Esophagus muscularis mucosa (tissue), 4 donors: Measurements from ENCODE around the gene SLC25A39.

Experiments
- EP300 ChIP-seq: sonication (generic); formaldehyde crosslinking; IDR thresholded peaks from one replicate; pipeline ENCODE4 v1.6.1; 2017; ENCODE audit warnings: antibody characterized with exemption
- POLR2A ChIP-seq: fragments of 450-650 bp; IDR thresholded peaks from one replicate; pipeline ENCODE4 v1.6.1; 2017; ENCODE audit warnings: antibody characterized with exemption, moderate library complexity, mild to moderate bottlenecking, low read depth
- POLR2AphosphoS5 ChIP-seq, 2 donors: sonication (generic); formaldehyde crosslinking; IDR thresholded peaks; one replicate each; pipeline ENCODE4 v1.6.1; 2017; ENCODE audit warnings: antibody characterized with exemption in 2 of 2
- TF ChIP-seq, protein P1 (sequence below), 3 experiments: fragments of 200-600 bp in 2 of 3; fragments of 450-650 bp in 1 of 3; sonication (generic) in 2 of 3; IDR thresholded peaks; one replicate each; pipeline ENCODE4 v1.5.1; 2017 to 2019; ENCODE audit warnings: antibody characterized with exemption in 3 of 3, mild to moderate bottlenecking in 2 of 3, moderate library complexity in 1 of 3

DNA sequence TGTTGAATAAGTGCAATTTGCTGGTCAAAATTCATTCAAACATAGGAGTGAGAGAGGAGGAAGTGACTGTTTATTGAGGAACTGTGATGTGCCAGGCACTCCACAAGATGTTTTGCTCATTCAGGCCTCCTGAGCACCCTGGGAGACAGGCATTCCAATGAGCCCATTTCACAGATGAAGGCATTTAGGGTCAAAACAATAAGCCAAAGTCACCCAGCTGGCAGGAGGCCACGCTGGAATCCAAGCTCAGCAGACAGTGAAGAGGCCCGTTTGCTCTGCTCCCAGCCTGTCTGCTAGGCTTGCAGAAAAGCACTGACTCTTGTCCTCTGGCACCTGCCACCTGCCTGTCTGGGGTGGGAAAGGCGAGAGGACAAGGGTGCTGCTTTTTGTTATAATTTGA lies 10.1 kb upstream of the SLC25A39 start:
- TF ChIP-seq, protein P1, sequence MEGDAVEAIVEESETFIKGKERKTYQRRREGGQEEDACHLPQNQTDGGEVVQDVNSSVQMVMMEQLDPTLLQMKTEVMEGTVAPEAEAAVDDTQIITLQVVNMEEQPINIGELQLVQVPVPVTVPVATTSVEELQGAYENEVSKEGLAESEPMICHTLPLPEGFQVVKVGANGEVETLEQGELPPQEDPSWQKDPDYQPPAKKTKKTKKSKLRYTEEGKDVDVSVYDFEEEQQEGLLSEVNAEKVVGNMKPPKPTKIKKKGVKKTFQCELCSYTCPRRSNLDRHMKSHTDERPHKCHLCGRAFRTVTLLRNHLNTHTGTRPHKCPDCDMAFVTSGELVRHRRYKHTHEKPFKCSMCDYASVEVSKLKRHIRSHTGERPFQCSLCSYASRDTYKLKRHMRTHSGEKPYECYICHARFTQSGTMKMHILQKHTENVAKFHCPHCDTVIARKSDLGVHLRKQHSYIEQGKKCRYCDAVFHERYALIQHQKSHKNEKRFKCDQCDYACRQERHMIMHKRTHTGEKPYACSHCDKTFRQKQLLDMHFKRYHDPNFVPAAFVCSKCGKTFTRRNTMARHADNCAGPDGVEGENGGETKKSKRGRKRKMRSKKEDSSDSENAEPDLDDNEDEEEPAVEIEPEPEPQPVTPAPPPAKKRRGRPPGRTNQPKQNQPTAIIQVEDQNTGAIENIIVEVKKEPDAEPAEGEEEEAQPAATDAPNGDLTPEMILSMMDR (IDR thresholded peaks at IDR 0.05) = no peak
- TF ChIP-seq POLR2AphosphoS5 (IDR thresholded peaks at IDR 0.05) (no peak), POLR2A (no peak), EP300 (no peak)
